ENCODE results near the gene FXR1. TPM values are rescaled to one million over a fixed set of nuclear protein-coding genes. Genes with fewer than 3 reads are reported as not detected.

FXR1 gene
- total RNA-seq, 6 experiments from 2014 or later, result 41.5 to 88.5 (median 46.8) TPM

DNA sequence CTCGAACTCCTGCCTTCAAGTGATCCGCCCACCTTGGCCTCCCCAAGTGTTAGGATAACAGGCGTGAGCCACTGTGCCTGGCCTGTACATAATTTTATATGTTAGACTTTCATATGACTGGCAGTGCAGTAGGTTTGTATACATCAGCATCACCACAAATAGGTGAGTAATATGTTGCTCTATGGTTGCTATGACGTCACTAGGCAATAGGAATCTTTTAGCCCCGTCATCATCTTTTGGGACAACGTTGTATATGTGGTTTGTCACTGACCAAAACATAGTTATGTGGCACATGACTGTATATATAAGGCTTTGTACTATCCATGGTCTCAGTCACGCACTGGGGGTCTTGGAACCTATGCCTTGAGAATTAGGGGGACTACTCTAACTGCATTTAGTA, 94.1 kb downstream of the FXR1 start:
- H3K36me3 ChIP-seq, result no peaks in the 10 kb centered on the region
- no peak for ATAC-seq
- no peaks in the 10 kb centered on the region for H3K27me3 ChIP-seq
- no peak overlapping the region for H3K4me3 ChIP-seq
- 71% methylated on average over 4 of the region's 7 CpGs for WGBS (ENCODE audit: insufficient coverage, low coverage, low lambda C conversion rate, missing lambda C conversion rate)
- no peaks in the 10 kb centered on the region for H3K4me1 ChIP-seq
- DNase-seq, result no peak
- intact Hi-C loops (cut with DNase I), result no loop called here
- TF ChIP-seq CTCF (IDR thresholded peaks at IDR 0.05), result no peak
- no peak for TF ChIP-seq POLR2A (IDR thresholded peaks at IDR 0.05)
- no peaks in the 10 kb centered on the region for H3K9me3 ChIP-seq
- H3K27ac ChIP-seq, result no peak overlapping the region

DNA sequence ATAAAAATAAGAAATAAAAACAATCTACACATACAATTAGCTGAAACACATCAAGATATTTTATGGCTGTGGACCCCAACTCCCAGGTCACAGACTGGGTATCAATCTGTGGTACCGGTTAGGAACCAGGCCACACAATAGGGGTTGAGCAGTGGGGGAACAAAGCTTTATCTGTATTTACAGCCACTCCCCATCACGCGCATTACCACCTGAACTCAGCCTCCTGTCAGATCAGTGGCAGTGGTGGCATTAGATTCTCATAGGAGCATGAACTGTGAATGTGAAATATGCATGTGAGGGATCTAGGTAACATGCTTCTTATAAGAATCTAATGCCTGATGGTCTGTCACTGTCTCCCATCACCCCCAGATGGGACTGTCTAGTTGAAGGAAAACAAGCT, 94.8 kb downstream of the FXR1 start:
- ATAC-seq, result no peak
- H3K4me1 ChIP-seq, result no peaks in the 10 kb centered on the region

DNA sequence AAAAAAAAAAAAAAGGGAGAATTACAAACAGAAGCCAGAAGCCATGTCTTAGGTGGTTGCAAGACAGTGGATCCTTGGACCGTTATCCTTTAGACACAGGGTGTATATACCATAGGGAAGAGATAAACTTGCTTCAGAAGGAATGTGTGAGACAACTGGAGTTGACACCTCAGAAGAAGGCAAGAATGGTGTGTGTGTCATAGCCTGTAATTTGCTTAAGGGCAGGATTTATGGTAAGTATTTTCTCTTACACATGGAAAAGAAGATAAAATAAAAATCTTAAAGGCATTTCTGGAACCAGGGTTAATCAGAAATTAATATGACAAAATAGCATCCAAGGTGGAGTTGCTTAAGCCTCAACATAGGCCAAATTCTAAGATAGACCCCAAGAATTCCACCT, 96.3 kb downstream of the FXR1 start:
- H3K27me3 ChIP-seq, result no peaks in the 10 kb centered on the region
- WGBS (ENCODE audit: insufficient coverage, low coverage, low lambda C conversion rate, missing lambda C conversion rate), result 57% methylated on average over 1 of the region's 1 CpG
- H3K9me3 ChIP-seq, result no peaks in the 10 kb centered on the region
- no peak for ATAC-seq
- no peaks in the 10 kb centered on the region for H3K4me1 ChIP-seq
- no peak for DNase-seq
- intact Hi-C loops (cut with DNase I), result no loop called here
- no peak overlapping the region for H3K4me3 ChIP-seq
- TF ChIP-seq POLR2A (IDR thresholded peaks at IDR 0.05), result no peak
- no peak for TF ChIP-seq CTCF (IDR thresholded peaks at IDR 0.05)
- H3K27ac ChIP-seq, result no peak overlapping the region
- no peaks in the 10 kb centered on the region for H3K36me3 ChIP-seq

More for the DNA sequence above, 94.8 kb downstream of the FXR1 start:
- H3K36me3 ChIP-seq, result no peaks in the 10 kb centered on the region
- TF ChIP-seq CTCF (IDR thresholded peaks at IDR 0.05) (no peak), POLR2A (IDR thresholded peaks at IDR 0.05) (no peak)
- intact Hi-C loops (cut with DNase I), result no loop called here
- H3K27me3 ChIP-seq, result no peaks in the 10 kb centered on the region
- no peak for DNase-seq
- no peaks in the 10 kb centered on the region for H3K9me3 ChIP-seq
- WGBS (ENCODE audit: insufficient coverage, low coverage, low lambda C conversion rate, missing lambda C conversion rate), result 89% methylated on average over 3 of the region's 3 CpGs
- no peak overlapping the region for H3K27ac ChIP-seq
- H3K4me3 ChIP-seq, result no peak overlapping the region

DNA sequence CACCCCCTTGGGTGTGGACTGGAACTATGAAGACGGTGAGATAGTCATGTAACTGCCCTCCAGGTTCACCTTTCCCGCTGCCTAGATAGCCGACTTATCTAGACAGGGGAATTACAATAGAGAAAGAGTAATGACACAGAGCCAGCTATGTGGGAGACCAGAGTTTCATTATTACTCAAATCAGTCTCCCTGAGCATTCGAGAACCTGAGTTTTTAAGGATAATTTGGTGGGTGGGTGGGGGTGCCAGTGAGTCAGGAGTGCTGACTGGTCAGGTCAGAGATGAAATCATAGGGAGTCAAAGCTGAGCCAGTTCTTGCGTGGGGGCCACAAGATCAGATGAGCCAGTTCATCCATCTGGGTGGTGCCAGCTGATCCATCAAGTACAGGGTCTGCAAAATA, 96.8 kb downstream of the FXR1 start:
- Histone ChIP-seq H3K9me3 (no peaks in the 10 kb centered on the region), H3K36me3 (no peaks in the 10 kb centered on the region), H3K4me1 (no peaks in the 10 kb centered on the region), H3K27ac (no peak overlapping the region), H3K4me3 (no peak overlapping the region), H3K27me3 (no peaks in the 10 kb centered on the region)
- TF ChIP-seq CTCF (IDR thresholded peaks at IDR 0.05), result no peak
- TF ChIP-seq POLR2A (IDR thresholded peaks at IDR 0.05), result no peak
- DNase-seq (no peak), ATAC-seq (no peak)
- intact Hi-C loops (cut with DNase I), result no loop called here
- WGBS (ENCODE audit: insufficient coverage, low coverage, low lambda C conversion rate, missing lambda C conversion rate), result 79% methylated on average over 5 of the region's 5 CpGs

DNA sequence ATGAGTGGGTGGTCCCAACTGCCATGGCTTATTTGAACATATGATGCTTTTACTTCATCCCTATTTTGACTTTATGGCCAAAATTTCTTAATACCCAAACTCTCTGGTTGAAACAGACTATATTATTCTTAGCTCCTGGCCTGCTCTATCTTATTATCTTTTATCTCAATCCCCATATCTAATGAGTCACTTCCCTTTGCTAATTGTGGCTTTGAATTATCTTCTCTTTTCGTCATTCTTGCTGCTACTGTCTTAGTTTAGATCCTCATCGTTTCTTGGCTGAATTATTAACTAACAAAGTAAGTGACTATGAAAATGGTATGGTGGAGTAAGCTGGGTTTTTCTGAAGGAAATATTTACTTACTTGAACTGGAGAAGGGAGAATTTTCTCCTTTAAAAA, 105.2 kb downstream of the FXR1 start:
- Histone ChIP-seq H3K27me3 (no peaks in the 10 kb centered on the region), H3K4me3 (no peak overlapping the region), H3K27ac (no peak overlapping the region), H3K36me3 (no peaks in the 10 kb centered on the region), H3K9me3 (no peaks in the 10 kb centered on the region), H3K4me1 (no peaks in the 10 kb centered on the region)
- 47% methylated on average over 2 of the region's 2 CpGs for WGBS (ENCODE audit: insufficient coverage, low coverage, low lambda C conversion rate, missing lambda C conversion rate)
- DNase-seq (no peak), ATAC-seq (no peak)
- TF ChIP-seq POLR2A (IDR thresholded peaks at IDR 0.05), result no peak
- no peak for TF ChIP-seq CTCF (IDR thresholded peaks at IDR 0.05)
- intact Hi-C loops (cut with DNase I), result no loop called here
